ENCODE results near the gene CTNND2. TPM values are rescaled to one million over a fixed set of nuclear protein-coding genes. Genes with fewer than 3 reads are reported as not detected.

CTNND2 gene
- total and polyA plus RNA-seq, 9 of the 15 experiments (the other 6 are each of a cell fraction or from before 2014, with no cell fraction given) = 0.03 to 0.35 TPM; not detected in 7

- Histone ChIP-seq H2AFZ (ENCODE audit: low read depth, low read length) (no peak overlapping the region), H3K79me2 (ENCODE audit: control insufficient read depth, insufficient read depth, low read length) (no peaks in the 10 kb centered on the region), H3K4me2 (ENCODE audit: insufficient read depth, low read length) (no peak overlapping the region), H3K9me3 (replicated peaks; ENCODE audit: control insufficient read depth, insufficient read depth, low read depth, low read length) (no peaks in the 10 kb centered on the region), H3K9me1 (ENCODE audit: control insufficient read depth, insufficient read depth, low read length) (no peaks in the 10 kb centered on the region), H3K4me1 (replicated peaks in 1 of 2; ENCODE audit: control insufficient read depth in 2 of 2, insufficient read depth in 2 of 2, low read length in 2 of 2) (no peaks in the 10 kb centered on the region), H3K27ac (ENCODE audit: extremely low read depth, low read depth, low read length) (no peak overlapping the region), H3K4me3 (no peak overlapping the region), H3K9ac (ENCODE audit: insufficient read depth in 1 of 2, low read depth in 2 of 2, low read length in 2 of 2) (no peak overlapping the region), H3K36me3 (ENCODE audit: control insufficient read depth, insufficient read depth, low read length) (no peaks in the 10 kb centered on the region), H4K20me1 (replicated peaks; ENCODE audit: control insufficient read depth, insufficient read depth, low read length) (no peaks in the 10 kb centered on the region), H3K27me3 (ENCODE audit: control insufficient read depth in 2 of 2, insufficient read depth in 2 of 2, low read length in 2 of 2) (no peaks in the 10 kb centered on the region)
- TF ChIP-seq PTTG1 (tag; IDR thresholded peaks at IDR 0.05; ENCODE audit: low read depth) = no peak
- no peak for TF ChIP-seq KHSRP (IDR thresholded peaks at IDR 0.05)
- TF ChIP-seq, protein P1, sequence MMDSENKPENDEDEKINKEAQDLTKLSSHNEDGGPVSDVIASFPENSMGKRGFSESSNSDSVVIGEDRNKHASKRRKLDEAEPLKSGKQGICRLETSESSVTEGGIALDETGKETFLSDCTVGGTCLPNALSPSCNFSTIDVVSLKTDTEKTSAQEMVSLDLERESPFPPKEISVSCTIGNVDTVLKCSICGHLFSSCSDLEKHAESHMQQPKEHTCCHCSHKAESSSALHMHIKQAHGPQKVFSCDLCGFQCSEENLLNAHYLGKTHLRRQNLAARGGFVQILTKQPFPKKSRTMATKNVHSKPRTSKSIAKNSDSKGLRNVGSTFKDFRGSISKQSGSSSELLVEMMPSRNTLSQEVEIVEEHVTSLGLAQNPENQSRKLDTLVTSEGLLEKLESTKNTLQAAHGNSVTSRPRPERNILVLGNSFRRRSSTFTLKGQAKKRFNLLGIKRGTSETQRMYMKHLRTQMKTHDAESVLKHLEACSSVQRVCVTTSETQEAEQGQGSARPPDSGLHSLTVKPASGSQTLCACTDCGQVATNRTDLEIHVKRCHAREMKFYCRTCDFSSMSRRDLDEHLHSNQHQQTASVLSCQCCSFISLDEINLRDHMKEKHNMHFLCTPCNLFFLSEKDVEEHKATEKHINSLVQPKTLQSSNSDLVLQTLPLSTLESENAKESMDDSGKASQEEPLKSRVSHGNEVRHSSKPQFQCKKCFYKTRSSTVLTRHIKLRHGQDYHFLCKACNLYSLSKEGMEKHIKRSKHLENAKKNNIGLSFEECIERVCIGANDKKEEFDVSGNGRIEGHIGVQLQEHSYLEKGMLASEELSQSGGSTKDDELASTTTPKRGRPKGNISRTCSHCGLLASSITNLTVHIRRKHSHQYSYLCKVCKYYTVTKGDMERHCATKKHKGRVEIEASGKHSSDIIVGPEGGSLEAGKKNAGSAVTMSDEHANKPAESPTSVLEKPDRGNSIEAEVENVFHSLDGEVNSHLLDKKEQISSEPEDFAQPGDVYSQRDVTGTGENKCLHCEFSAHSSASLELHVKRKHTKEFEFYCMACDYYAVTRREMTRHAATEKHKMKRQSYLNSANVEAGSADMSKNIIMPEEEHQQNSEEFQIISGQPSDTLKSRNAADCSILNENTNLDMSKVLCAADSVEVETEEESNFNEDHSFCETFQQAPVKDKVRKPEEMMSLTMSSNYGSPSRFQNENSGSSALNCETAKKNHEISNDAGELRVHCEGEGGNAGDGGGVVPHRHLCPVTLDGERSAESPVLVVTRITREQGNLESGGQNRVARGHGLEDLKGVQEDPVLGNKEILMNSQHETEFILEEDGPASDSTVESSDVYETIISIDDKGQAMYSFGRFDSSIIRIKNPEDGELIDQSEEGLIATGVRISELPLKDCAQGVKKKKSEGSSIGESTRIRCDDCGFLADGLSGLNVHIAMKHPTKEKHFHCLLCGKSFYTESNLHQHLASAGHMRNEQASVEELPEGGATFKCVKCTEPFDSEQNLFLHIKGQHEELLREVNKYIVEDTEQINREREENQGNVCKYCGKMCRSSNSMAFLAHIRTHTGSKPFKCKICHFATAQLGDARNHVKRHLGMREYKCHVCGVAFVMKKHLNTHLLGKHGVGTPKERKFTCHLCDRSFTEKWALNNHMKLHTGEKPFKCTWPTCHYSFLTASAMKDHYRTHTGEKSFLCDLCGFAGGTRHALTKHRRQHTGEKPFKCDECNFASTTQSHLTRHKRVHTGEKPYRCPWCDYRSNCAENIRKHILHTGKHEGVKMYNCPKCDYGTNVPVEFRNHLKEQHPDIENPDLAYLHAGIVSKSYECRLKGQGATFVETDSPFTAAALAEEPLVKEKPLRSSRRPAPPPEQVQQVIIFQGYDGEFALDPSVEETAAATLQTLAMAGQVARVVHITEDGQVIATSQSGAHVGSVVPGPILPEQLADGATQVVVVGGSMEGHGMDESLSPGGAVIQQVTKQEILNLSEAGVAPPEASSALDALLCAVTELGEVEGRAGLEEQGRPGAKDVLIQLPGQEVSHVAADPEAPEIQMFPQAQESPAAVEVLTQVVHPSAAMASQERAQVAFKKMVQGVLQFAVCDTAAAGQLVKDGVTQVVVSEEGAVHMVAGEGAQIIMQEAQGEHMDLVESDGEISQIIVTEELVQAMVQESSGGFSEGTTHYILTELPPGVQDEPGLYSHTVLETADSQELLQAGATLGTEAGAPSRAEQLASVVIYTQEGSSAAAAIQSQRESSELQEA (IDR thresholded peaks at IDR 0.05; ENCODE audit: low read depth) = no peak
- TF ChIP-seq ZNF561 (CRISPR knock-in tag; conservative IDR thresholded peaks at IDR 0.05) = no peak
- TF ChIP-seq POLR2H (tag; IDR thresholded peaks at IDR 0.05; ENCODE audit: low read depth) = no peak
- no peak for TF ChIP-seq THRAP3 (IDR thresholded peaks at IDR 0.05; ENCODE audit: borderline replicate concordance)
- no peak for TF ChIP-seq FOXJ3 (CRISPR knock-in tag; IDR thresholded peaks at IDR 0.05)
- no peak for TF ChIP-seq PTBP1 (IDR thresholded peaks at IDR 0.05; ENCODE audit: low read depth, low read length)
- no peak for TF ChIP-seq CBX1 (IDR thresholded peaks at IDR 0.05; ENCODE audit: low read depth)
- TF ChIP-seq SETDB1 (IDR thresholded peaks at IDR 0.05; ENCODE audit: low read length) = no peak
- TF ChIP-seq SPI1 (IDR thresholded peaks at IDR 0.05; ENCODE audit: borderline replicate concordance, low read depth, low read length) = no peak
- TF ChIP-seq NRF1 (conservative IDR thresholded peaks at IDR 0.05 in 1 of 2, IDR thresholded peaks at IDR 0.05 in 1 of 2) = no peak
- DNase-seq (ENCODE audit: extremely low read depth in 1 of 4, low spot score in 3 of 4) = no peak
- FAIRE-seq = no peak
- in situ Hi-C loops (cut with MboI) (no loop called here), intact Hi-C loops (cut with micrococcal nuclease) (no loop called here)
- ATAC-seq = no peak
- ChIA-PET CTCF (ENCODE audit: low intra/inter-chr PET ratio) (interaction anchor here (0.6 kb wide), 1 partner anchor 37 kb away, joined by 3 read pairs; no protein-coding TSS in a partner anchor), POLR2A (interaction anchor here (1.1 kb wide), 1 partner anchor 11 kb away, joined by 3 read pairs; no protein-coding TSS in a partner anchor)
- BruUV-seq (replicated peaks) = no TSS peak
- WGBS (ENCODE audit: insufficient coverage, low coverage, missing lambda C conversion rate) = 2% methylated on average over 7 of the region's 7 CpGs
These were observed 841.8 kb downstream of the CTNND2 start for GRCh38 chr5:11062397-11062796.

All from K562 (cell line).